ENCODE data around the gene HTT-AS. TPM values are rescaled to one million over a fixed set of nuclear protein-coding genes. Genes with fewer than 3 reads are reported as not detected.

The HTT-AS gene
- total RNA-seq, 6 donors from 2014 or later = not detected

DNA sequence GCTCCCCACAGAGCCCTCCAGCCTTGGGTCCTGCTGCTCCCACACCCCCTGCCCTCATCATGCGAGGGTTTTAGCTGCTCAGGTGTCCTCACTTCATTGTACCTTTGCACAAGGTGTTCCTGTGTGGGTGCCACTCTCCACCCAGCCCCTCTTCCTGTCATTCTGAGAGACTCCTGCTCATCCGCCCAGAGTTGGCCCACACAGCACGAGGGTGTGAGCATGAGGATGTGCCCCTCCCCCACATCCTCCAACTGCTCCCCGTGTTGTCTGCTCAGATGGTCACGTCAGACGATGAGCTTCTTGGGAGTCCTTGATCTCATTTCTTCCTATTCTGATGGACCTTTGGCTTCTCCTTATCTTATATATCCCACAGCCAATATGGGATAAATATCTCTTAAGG, 53.2 kb downstream of the HTT-AS start:
- DNase-seq (no peak), ATAC-seq (ENCODE audit: low FRiP score in 2 of 2) (no peak)
- 68 to 71% methylated on average over 6 of the region's 6 CpGs for WGBS, 2 donors
- Histone ChIP-seq H3K4me1 (no peaks in the 10 kb centered on the region), H3K27me3 (no peaks in the 10 kb centered on the region), H3K4me3 (no peak overlapping the region), H3K36me3 (no peaks in the 10 kb centered on the region), H3K9me3 (no peaks in the 10 kb centered on the region), H3K27ac (no peak overlapping the region)
- TF ChIP-seq POLR2AphosphoS5 (IDR thresholded peaks at IDR 0.05) = no peak
- TF ChIP-seq EP300 (IDR thresholded peaks at IDR 0.05) = no peak
- no peak for TF ChIP-seq POLR2A (IDR thresholded peaks at IDR 0.05)
- TF ChIP-seq, protein P1, sequence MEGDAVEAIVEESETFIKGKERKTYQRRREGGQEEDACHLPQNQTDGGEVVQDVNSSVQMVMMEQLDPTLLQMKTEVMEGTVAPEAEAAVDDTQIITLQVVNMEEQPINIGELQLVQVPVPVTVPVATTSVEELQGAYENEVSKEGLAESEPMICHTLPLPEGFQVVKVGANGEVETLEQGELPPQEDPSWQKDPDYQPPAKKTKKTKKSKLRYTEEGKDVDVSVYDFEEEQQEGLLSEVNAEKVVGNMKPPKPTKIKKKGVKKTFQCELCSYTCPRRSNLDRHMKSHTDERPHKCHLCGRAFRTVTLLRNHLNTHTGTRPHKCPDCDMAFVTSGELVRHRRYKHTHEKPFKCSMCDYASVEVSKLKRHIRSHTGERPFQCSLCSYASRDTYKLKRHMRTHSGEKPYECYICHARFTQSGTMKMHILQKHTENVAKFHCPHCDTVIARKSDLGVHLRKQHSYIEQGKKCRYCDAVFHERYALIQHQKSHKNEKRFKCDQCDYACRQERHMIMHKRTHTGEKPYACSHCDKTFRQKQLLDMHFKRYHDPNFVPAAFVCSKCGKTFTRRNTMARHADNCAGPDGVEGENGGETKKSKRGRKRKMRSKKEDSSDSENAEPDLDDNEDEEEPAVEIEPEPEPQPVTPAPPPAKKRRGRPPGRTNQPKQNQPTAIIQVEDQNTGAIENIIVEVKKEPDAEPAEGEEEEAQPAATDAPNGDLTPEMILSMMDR (IDR thresholded peaks at IDR 0.05) = no peak

DNA sequence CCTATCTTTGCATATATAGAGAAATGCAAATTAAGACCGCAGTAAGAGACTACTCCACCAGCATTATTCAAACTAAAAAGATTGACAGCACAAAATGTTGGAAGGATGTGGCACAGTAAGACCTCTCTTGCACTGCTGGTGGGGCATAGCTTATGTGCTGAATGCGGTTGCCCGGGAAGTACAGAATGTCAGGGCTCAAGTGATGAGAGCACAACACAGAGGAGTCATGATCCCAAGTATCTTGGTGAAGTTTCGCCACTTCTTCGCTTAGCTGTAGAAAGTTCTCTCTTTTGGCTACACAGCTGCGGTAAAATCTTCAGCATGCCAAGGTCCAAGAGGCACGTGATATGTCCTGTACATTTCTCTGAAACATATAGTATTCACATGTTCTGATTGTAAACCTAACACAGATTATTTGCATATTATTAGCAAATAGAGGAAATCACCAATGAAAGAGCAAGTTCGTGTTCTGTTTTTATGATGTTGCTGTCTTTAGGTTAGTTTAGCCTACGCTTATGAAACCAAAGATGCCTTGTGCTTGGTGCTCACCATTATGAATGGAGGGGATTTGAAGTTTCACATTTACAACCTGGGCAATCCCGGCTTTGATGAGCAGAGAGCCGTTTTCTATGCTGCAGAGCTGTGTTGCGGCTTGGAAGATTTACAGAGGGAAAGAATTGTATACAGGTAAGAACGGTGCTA, 55.0 kb downstream of the HTT-AS start:
- Histone ChIP-seq H3K27me3 (no peaks in the 10 kb centered on the region), H3K27ac (no peak overlapping the region), H3K4me1 (no peaks in the 10 kb centered on the region), H3K36me3 (no peaks in the 10 kb centered on the region), H3K9me3 (no peaks in the 10 kb centered on the region), H3K4me3 (no peak overlapping the region)
- DNase-seq (no peak), ATAC-seq (ENCODE audit: low FRiP score in 2 of 2) (no peak)
- no peak for TF ChIP-seq POLR2AphosphoS5 (IDR thresholded peaks at IDR 0.05)
- TF ChIP-seq EP300 (IDR thresholded peaks at IDR 0.05) = no peak
- no peak for TF ChIP-seq POLR2A (IDR thresholded peaks at IDR 0.05)
- TF ChIP-seq, protein P1 (IDR thresholded peaks at IDR 0.05) = no peak
- 91 to 93% methylated on average over 13 of the region's 13 CpGs for WGBS, 2 donors

DNA sequence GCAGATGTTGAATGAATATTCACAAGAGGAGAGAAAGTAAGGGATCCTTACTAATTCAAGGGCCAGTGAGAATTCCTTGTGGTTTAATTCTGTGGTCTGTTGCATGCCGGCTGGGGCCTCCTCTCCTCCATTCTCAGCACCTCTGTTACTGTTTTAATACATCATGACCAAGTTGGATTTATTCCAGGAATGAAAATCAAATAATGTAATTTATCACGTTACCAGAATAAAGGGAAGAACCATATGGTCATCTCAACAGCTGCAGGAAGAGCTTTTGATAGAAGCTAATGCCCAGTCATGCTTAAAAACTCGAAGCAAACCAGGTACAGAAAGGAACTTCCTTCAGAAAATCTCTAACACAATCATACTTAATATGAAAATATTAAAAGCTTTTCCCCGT, 56.8 kb downstream of the HTT-AS start:
- 70 to 74% methylated on average over 4 of the region's 4 CpGs for WGBS, 2 donors
- Histone ChIP-seq H3K4me3 (no peak overlapping the region), H3K36me3 (no peaks in the 10 kb centered on the region), H3K27me3 (no peaks in the 10 kb centered on the region), H3K27ac (no peak overlapping the region), H3K9me3 (no peaks in the 10 kb centered on the region), H3K4me1 (no peaks in the 10 kb centered on the region)
- DNase-seq (no peak), ATAC-seq (ENCODE audit: low FRiP score in 2 of 2) (no peak)
- TF ChIP-seq POLR2A (IDR thresholded peaks at IDR 0.05) (no peak), POLR2AphosphoS5 (IDR thresholded peaks at IDR 0.05) (no peak), EP300 (IDR thresholded peaks at IDR 0.05) (no peak)
- TF ChIP-seq, protein P1 (IDR thresholded peaks at IDR 0.05) = no peak

DNA sequence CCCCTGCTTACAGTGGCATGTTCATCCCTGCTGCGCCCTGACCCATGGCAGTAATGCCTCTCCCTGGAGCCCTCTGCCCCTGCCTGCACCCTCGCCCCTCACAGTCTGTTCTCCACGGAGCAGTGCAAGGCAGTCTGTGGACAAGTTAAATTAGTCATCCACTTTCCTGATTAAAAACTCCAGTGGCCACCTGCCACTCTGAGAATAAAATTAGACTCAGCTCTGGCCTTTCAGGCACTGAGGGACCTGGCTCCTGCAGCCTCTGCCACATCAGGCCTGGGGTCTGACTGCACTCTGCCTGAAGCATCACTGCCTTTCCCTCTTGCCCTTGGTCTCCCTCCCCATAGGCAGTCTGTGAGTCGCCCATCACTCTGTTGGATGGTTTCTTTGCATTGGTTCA, 57.4 kb downstream of the HTT-AS start:
- TF ChIP-seq, protein P1 (IDR thresholded peaks at IDR 0.05) = no peak
- TF ChIP-seq EP300 (IDR thresholded peaks at IDR 0.05) (no peak), POLR2A (IDR thresholded peaks at IDR 0.05) (no peak), POLR2AphosphoS5 (IDR thresholded peaks at IDR 0.05) (no peak)
- no peaks in the 10 kb centered on the region for H3K27me3 ChIP-seq
- H3K36me3 ChIP-seq = no peaks in the 10 kb centered on the region
- ATAC-seq (ENCODE audit: low FRiP score in 2 of 2) = no peak
- no peaks in the 10 kb centered on the region for H3K4me1 ChIP-seq
- H3K4me3 ChIP-seq = no peak overlapping the region
- H3K9me3 ChIP-seq = no peaks in the 10 kb centered on the region
- no peak for DNase-seq
- H3K27ac ChIP-seq = no peak overlapping the region
- whole genome bisulfite sequencing, 2 donors = 83 to 89% methylated on average over 4 of the region's 4 CpGs

DNA sequence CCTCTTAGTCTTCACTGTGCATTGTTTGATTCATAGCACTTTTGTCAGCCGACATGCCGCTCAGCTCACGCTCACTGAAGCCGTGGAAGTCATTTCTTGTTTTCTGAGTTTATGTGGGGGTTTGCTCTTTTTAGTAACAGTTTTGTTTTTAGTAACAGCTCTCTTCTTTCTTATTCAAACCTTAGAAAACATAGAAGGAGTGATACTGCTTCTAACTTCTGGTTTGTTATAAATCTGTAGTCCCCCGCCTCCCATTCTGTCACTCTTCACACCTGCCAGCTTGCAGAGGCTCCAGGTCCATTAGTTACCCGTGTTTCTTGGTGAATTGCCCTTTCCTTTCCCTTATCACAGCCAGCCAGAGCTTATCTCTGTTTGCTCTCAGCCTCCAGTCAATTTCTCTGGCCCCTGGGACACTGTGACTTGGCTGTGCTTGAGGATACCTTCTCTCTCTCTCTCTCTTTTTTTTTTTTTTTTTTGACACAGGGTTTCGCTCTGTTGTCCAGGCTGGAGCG, 60.4 kb downstream of the HTT-AS start:
- TF ChIP-seq POLR2AphosphoS5 (IDR thresholded peaks at IDR 0.05) (no peak), EP300 (IDR thresholded peaks at IDR 0.05) (no peak), POLR2A (IDR thresholded peaks at IDR 0.05) (no peak)
- TF ChIP-seq, protein P1 (IDR thresholded peaks at IDR 0.05) = no peak
- DNase-seq (no peak), ATAC-seq (ENCODE audit: low FRiP score in 2 of 2) (no peak)
- Histone ChIP-seq H3K36me3 (no peaks in the 10 kb centered on the region), H3K4me1 (no peaks in the 10 kb centered on the region), H3K27ac (no peak overlapping the region), H3K27me3 (no peaks in the 10 kb centered on the region), H3K9me3 (no peaks in the 10 kb centered on the region), H3K4me3 (no peak overlapping the region)
- 67 to 71% methylated on average over 8 of the region's 8 CpGs for WGBS, 2 donors
